SK-N-SH treated with all-trans-retinoic acid at 6 μM for 48 hours (cell line): ENCODE data around the gene PAPSS1.

Source experiments
- ARNTL ChIP-seq: fragments of 450-650 bp; formaldehyde crosslinking; IDR thresholded peaks from 2 replicates; pipeline ENCODE4 v1.5.0; 2020; ENCODE audit warnings: low read depth, mild to moderate bottlenecking, moderate library complexity, borderline replicate concordance
- ESRRG ChIP-seq: fragments of 250-450 bp; sonication (Bioruptor Pico); IDR thresholded peaks from 2 replicates; pipeline ENCODE4 v1.6.1; 2021; ENCODE audit warnings: mild to moderate bottlenecking
- POU6F1 ChIP-seq: fragments of 250-450 bp; sonication (Bioruptor Pico); IDR thresholded peaks from 2 replicates; pipeline ENCODE4 v1.8.0; 2021; ENCODE audit warnings: low read depth, mild to moderate bottlenecking, moderate library complexity, borderline replicate concordance
- PPARA ChIP-seq: fragments of 250-450 bp; sonication (Bioruptor Pico); IDR thresholded peaks from 2 replicates; pipeline ENCODE4 v1.5.0; 2020; ENCODE audit warnings: mild to moderate bottlenecking, borderline replicate concordance
- ZNF8 ChIP-seq: fragments of 450-650 bp; formaldehyde crosslinking; IDR thresholded peaks from 2 replicates; pipeline ENCODE4 v1.5.0; 2020; ENCODE audit warnings: mild to moderate bottlenecking, moderate library complexity
- TF ChIP-seq, protein P1 (sequence below): fragments of 250-450 bp; sonication (Bioruptor Pico); IDR thresholded peaks from 2 replicates; pipeline ENCODE4 v1.5.1; 2020; ENCODE audit warnings: low read depth, mild to moderate bottlenecking, moderate library complexity

GRCh38 chr4:107665001-107665400 is 55.0 kb downstream of the PAPSS1 start:
- no peak for TF ChIP-seq ARNTL
- TF ChIP-seq, protein P1, sequence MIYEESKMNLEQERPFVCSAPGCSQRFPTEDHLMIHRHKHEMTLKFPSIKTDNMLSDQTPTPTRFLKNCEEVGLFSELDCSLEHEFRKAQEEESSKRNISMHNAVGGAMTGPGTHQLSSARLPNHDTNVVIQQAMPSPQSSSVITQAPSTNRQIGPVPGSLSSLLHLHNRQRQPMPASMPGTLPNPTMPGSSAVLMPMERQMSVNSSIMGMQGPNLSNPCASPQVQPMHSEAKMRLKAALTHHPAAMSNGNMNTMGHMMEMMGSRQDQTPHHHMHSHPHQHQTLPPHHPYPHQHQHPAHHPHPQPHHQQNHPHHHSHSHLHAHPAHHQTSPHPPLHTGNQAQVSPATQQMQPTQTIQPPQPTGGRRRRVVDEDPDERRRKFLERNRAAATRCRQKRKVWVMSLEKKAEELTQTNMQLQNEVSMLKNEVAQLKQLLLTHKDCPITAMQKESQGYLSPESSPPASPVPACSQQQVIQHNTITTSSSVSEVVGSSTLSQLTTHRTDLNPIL (CRISPR knock-in tag), result no peak
- no peak for TF ChIP-seq POU6F1
- no peak for TF ChIP-seq ESRRG (CRISPR knock-in tag)
- no peak for TF ChIP-seq PPARA (CRISPR knock-in tag)
- no peak for TF ChIP-seq ZNF8 (CRISPR knock-in tag)
